ENCODE measurements around the gene TGFBR2.

The TGFBR2 gene

DNA sequence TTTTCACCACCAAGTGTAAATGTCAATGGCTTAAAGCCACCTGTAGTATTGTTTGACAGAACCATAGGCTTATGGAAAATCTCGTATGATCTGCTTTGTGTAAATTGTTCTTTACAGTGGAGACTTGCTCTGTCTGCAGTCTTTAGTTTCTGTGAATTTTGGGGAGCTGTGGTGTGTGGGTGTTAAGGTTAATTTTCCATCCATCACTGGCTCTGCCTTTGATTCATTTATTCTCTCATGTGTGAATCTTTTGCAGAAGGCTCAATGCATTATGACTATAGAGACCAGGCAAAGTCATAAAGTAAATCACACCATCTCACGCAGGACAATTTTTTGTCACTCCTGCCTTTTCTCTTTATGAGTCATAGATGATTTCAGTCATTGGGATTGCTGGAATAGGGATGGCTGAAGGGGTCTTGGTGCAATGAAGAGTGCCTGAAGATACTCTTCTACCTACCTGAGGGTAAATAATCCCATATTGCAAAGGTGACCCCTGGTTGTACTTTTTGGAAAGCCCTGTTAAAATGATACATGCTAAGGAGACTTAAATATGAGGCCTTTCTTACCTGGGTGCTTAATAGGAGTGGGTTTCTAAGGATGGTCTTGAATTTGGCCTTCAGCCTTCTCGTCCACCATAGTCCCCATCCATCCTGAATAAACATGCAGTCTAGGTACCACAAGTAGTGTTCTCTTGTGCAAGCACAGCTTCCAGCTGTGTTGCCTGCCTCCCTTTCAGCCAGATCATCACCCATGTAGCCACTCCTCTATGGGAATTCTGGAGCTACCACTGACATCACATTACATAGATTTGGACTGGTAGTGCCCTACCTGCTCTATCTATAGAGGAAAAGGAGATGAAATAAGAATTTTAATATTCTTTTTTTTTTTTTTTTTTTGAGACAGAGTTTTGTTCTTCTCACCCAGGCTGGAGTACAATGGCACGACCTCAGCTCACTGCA is 14.3 kb downstream of the TGFBR2 start:
- TF ChIP-seq SPI1 (IDR thresholded peaks at IDR 0.05; ENCODE audit: borderline replicate concordance, low read depth) = no peak
- no peak for TF ChIP-seq GABPA (IDR thresholded peaks at IDR 0.05; ENCODE audit: low read depth)
- no peak for TF ChIP-seq POLR2AphosphoS5 (IDR thresholded peaks at IDR 0.05; ENCODE audit: low read depth)
- TF ChIP-seq, protein P1, sequence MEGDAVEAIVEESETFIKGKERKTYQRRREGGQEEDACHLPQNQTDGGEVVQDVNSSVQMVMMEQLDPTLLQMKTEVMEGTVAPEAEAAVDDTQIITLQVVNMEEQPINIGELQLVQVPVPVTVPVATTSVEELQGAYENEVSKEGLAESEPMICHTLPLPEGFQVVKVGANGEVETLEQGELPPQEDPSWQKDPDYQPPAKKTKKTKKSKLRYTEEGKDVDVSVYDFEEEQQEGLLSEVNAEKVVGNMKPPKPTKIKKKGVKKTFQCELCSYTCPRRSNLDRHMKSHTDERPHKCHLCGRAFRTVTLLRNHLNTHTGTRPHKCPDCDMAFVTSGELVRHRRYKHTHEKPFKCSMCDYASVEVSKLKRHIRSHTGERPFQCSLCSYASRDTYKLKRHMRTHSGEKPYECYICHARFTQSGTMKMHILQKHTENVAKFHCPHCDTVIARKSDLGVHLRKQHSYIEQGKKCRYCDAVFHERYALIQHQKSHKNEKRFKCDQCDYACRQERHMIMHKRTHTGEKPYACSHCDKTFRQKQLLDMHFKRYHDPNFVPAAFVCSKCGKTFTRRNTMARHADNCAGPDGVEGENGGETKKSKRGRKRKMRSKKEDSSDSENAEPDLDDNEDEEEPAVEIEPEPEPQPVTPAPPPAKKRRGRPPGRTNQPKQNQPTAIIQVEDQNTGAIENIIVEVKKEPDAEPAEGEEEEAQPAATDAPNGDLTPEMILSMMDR (IDR thresholded peaks at IDR 0.05; ENCODE audit: insufficient read depth, low read length) = no peak
- TF ChIP-seq, protein P2, sequence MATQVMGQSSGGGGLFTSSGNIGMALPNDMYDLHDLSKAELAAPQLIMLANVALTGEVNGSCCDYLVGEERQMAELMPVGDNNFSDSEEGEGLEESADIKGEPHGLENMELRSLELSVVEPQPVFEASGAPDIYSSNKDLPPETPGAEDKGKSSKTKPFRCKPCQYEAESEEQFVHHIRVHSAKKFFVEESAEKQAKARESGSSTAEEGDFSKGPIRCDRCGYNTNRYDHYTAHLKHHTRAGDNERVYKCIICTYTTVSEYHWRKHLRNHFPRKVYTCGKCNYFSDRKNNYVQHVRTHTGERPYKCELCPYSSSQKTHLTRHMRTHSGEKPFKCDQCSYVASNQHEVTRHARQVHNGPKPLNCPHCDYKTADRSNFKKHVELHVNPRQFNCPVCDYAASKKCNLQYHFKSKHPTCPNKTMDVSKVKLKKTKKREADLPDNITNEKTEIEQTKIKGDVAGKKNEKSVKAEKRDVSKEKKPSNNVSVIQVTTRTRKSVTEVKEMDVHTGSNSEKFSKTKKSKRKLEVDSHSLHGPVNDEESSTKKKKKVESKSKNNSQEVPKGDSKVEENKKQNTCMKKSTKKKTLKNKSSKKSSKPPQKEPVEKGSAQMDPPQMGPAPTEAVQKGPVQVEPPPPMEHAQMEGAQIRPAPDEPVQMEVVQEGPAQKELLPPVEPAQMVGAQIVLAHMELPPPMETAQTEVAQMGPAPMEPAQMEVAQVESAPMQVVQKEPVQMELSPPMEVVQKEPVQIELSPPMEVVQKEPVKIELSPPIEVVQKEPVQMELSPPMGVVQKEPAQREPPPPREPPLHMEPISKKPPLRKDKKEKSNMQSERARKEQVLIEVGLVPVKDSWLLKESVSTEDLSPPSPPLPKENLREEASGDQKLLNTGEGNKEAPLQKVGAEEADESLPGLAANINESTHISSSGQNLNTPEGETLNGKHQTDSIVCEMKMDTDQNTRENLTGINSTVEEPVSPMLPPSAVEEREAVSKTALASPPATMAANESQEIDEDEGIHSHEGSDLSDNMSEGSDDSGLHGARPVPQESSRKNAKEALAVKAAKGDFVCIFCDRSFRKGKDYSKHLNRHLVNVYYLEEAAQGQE (IDR thresholded peaks at IDR 0.05; ENCODE audit: insufficient replicate concordance, low read depth) = no peak
- Histone ChIP-seq H3K27me3 (ENCODE audit: insufficient read depth, poor library complexity, severe bottlenecking) (no peaks in the 10 kb centered on the region), H3K27ac (replicated peaks) (no peak overlapping the region), H3K4me3 (replicated peaks; ENCODE audit: insufficient read depth, low read length) (no peak overlapping the region)
- DNase-seq (ENCODE audit: low read depth in 1 of 2, low spot score in 1 of 2) = no peak

DNA sequence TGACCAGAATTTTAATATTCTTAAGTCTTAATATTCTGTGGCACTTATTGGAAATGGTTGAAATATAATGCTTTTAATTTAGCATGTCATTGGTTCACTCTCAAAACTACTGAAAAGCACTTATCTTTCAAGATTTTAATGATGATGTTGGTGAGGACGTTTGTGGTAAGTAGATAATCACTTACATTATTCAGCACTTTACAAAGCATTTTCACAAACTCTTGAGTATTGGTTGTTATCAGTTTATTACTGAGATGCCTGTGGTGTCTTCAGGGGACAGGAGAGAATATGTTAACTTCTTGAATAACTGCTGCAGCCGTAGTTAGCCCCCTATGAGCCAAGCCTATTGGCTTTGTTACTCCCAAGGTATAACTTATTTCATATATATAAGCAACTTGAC is 15.2 kb downstream of the TGFBR2 start:
- H3K4me3 ChIP-seq (replicated peaks; ENCODE audit: insufficient read depth, low read length) = no peak overlapping the region
- TF ChIP-seq GABPA (IDR thresholded peaks at IDR 0.05; ENCODE audit: low read depth) = no peak
- no peak for TF ChIP-seq POLR2AphosphoS5 (IDR thresholded peaks at IDR 0.05; ENCODE audit: low read depth)
- TF ChIP-seq, protein P1 (IDR thresholded peaks at IDR 0.05; ENCODE audit: insufficient read depth, low read length) = no peak
- TF ChIP-seq, protein P2 (IDR thresholded peaks at IDR 0.05; ENCODE audit: insufficient replicate concordance, low read depth) = no peak
- TF ChIP-seq SPI1 (IDR thresholded peaks at IDR 0.05; ENCODE audit: borderline replicate concordance, low read depth) = no peak

DNA sequence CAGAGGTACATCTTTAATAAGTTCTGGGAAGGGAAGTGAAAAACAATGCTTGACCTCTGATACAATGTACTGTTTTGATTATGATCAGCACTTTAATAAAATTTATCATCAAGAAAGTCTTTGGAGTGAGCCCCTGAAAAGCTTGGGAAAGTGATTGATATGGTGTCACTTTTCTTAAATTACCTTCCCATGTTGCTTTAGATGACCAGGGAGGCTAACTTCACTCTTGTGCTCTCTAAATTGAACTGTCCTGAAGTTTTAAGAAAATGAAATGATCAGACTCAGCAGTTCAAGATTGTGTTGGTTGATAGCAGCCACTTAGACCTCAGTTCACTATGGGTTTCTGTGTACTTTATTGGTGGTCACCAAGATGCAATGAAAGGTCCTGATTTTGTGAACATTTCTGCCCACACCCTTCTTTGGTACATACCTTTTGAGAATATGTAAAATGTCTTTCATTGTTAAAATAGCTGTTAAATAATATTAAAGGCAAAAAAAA is 15.7 kb downstream of the TGFBR2 start:
- no peak for DNase-seq (ENCODE audit: low read depth in 1 of 2, low spot score in 1 of 2)
- Histone ChIP-seq H3K4me3 (replicated peaks; ENCODE audit: insufficient read depth, low read length) (no peak overlapping the region), H3K27ac (replicated peaks) (no peak overlapping the region), H3K27me3 (ENCODE audit: insufficient read depth, poor library complexity, severe bottlenecking) (no peaks in the 10 kb centered on the region)
- TF ChIP-seq SPI1 (IDR thresholded peaks at IDR 0.05; ENCODE audit: borderline replicate concordance, low read depth) = no peak
- TF ChIP-seq, protein P2 (IDR thresholded peaks at IDR 0.05; ENCODE audit: insufficient replicate concordance, low read depth) = no peak

More for the DNA sequence above, 15.2 kb downstream of the TGFBR2 start:
- H3K27ac ChIP-seq (replicated peaks) = no peak overlapping the region
- H3K27me3 ChIP-seq (ENCODE audit: insufficient read depth, poor library complexity, severe bottlenecking) = no peaks in the 10 kb centered on the region
- no peak for DNase-seq (ENCODE audit: low read depth in 1 of 2, low spot score in 1 of 2)

Data from HL-60 (cell line).